PC-3 (cell line): ENCODE measurements around the gene PPL.

ENCODE experiments used
- CTCF ChIP-seq: fragments of 300-600 bp; sonication (generic); conservative IDR thresholded peaks from 2 replicates; pipeline ENCODE4 v1.5.1; 2017; ENCODE audit warnings: antibody characterized with exemption, low read depth, mild to moderate bottlenecking, low read length
- EZH2 ChIP-seq: fragments of 300-600 bp; sonication (generic); IDR thresholded peaks from one replicate; pipeline ENCODE4 v1.6.1; 2017; ENCODE audit warnings: antibody characterized with exemption, mild to moderate bottlenecking, low read length; ENCODE audit not compliant: unreplicated experiment
- EZH2phosphoT487 ChIP-seq: fragments of 300-600 bp; sonication (generic); IDR thresholded peaks from 2 replicates; pipeline ENCODE4 v1.6.1; 2018; ENCODE audit warnings: mild to moderate bottlenecking, antibody characterized with exemption, low read length, borderline replicate concordance

- TF ChIP-seq CTCF, result no peak
- no peak for TF ChIP-seq EZH2phosphoT487
- no peak for TF ChIP-seq EZH2
Observed at GRCh38 chr16:4859190-4859899, 77.6 kb downstream of the PPL start.
